CD4-positive, alpha-beta T cell treated with Interleukin-17A for 1 hour (primary cell): ENCODE measurements around the gene ARMH4.

Source experiments
- DNase-seq: peaks from one replicate; pipeline ENCODE4 v3.0.0-alpha.2; 2020

ARMH4 gene

DNA sequence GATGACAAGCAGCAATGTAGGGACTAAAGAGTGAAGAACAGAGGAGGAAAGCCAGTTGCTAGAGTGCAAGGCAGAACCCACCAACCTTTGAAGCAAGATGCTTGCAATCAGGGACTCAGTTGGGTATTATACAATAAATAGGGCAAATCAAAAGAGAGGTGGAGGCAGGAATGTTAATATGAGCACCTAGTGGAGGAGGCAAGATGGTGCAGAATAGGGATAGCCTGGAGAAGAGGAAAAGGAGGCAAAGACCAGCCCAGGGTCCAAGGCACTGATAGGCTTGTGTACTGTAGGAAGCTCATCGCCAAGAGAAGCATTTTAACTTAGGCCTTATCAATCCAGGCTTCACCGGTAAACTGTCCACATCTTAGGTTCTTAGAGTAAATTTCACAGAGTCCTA is 137.2 kb downstream of the ARMH4 start:
- no peak for DNase-seq

DNA sequence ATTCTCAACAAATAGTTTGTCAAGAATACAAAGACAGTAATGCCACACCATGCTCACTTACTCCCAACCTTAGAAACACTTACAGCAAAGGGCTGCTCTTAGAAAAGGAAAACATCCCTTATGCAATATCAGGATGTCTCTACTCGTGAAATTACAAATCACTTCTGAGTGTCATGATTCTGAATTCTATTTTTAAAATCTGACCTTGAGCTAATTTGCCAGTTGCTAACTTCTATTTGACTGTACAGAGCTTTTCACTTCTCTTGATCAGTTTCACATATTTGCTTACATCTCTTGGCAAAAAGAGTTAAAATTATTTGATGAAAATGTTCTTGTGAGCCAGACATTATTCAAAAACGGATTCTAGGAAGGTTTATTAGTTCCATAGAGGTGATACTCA is 149.4 kb downstream of the ARMH4 start:
- no peak for DNase-seq

DNA sequence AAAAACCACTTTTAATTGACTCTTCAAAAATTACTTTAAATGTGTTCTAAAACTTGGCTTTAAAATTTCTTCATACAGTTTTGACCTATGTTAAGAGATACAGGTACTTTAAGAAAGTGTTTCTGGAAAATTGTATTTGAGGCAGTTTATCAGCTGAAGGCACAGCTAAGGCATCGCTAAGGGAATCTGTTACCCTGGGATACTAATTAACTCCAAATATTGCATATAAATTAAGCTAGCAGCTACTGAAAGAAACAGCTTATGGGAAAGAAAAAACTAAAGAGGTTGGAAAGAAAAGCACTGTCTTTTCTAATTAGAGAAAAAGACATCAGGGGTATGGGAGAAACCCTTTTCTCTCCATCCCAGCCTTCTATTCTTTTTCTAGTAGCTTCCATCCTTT is 152.0 kb downstream of the ARMH4 start:
- DNase-seq: no peak

DNA sequence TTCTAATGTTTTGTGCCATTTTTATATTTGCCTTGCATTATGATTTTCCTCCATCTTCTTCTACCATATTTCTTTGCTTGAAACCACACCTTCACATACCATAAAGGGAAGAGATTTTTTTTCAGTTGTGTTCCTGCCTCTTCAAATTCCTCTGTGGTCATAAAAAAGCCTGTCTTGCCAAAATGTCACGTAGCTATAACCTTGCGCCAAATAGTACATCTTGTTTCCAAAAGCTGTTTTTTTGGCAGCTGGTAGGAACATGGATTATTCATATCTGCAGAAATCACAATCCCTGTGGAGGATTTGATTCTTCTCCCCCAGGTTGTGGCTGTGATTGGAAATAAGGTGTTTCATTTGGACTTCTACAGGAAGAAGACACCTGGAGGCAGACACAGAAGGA is 152.5 kb downstream of the ARMH4 start:
- no peak for DNase-seq

DNA sequence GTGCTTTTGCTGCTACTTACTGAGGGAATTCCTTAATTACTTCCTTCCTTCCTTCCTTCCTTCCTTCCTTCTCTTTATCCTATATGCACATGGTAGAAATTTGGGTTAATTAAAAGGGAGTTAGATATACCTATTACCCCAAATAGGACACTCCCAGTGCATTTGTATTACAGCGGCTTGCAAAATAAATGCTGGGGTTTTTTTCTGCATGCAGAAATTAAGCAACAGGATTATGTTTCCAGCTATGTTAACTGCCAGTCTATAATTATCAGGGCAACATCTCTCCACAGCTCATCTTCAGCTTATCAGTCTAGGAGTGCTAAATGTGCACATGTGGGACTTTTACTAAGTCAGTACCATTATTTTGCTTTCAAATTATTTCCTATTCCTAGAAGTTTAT is 153.2 kb downstream of the ARMH4 start:
- DNase-seq: no peak

DNA sequence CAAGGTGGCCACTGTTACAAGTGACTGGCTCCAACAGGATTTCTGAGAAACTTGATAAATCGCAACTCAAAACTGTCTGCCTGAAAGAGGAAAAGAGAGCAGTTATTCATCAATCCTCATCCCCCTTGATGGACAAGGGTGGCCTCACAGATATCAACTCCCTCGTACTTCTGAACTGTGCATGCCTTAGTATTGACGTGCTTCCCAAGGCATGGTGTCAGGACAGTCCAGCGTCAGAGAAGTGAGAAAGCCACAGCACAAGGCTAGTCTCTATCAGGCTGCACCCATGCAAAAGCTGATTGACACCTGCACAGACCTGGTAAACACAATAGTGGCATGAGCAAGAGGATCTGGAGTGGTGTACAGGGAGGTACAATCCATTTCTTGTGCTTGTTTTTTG is 160.7 kb downstream of the ARMH4 start:
- DNase-seq: no peak

DNA sequence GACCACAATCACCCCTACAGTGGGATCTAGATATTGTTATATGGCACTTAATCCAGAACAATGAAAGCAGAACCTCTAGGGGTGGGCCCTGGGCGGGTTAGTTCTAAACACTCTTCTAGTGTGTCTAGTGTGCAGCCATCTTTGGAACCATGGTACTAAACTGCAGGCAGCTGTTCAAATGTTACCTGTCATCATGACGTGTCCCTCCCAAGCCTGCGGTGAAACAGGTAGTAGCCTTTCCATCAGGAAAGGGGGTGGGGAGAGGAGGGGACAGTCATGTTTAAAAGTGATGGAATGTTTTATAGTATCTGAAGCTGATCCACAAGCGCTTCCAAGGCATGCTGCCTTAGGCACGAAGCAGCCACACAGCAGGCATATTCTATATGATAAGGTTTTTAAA is 163.6 kb downstream of the ARMH4 start:
- no peak for DNase-seq

DNA sequence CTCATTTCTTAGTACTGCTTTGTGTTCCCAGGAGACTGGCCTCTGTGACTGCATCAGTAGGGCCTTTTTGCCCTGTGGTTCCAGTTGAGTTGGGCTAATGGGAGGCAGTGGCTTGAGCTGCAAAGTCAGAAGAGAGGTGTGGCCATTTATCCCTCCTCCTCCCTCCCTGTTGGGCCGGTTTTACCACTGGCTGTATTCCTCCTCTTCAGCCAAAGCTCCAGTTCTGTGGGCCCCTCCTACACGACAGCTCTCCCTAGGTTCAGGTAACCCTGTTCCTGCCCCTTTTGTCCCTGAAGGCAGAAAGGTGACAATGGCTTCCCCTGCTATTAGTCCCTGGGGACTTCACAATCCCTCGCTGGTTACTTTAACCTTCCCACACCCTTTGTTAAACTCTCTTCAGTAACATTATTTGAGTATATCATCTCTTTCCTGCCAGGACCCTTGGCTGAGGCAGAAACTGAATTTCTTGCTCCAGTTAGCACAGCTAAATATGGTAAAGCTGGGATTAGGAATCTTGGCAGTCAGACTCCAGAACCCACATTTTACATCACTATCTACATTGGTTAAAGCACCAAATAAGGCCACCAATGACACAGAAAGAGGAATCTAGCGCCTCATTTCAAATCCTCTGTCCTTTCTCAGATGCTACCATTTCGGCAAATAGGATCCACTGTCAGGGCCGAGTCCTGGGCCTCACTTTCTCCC is 164.3 kb downstream of the ARMH4 start:
- DNase-seq: no peak

DNA sequence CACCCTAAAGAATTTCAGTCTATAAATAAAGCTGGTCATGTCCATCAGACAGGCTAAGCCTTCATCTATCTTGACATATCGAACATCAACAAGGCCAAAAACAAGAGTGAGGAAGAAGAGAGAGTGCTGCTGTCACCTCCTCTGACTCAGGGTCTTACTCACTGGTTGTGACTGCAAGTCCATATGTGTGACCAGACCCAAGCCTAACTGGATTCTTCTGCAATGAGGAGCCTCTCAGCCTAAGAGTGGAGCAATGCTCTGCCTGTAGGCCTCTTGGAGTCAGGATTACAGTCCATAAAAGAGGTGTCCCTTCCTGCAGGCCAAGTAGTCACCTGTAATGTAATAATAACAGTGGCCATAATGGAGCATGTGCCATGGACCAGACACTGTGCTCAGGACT is 165.0 kb downstream of the ARMH4 start:
- no peak for DNase-seq

DNA sequence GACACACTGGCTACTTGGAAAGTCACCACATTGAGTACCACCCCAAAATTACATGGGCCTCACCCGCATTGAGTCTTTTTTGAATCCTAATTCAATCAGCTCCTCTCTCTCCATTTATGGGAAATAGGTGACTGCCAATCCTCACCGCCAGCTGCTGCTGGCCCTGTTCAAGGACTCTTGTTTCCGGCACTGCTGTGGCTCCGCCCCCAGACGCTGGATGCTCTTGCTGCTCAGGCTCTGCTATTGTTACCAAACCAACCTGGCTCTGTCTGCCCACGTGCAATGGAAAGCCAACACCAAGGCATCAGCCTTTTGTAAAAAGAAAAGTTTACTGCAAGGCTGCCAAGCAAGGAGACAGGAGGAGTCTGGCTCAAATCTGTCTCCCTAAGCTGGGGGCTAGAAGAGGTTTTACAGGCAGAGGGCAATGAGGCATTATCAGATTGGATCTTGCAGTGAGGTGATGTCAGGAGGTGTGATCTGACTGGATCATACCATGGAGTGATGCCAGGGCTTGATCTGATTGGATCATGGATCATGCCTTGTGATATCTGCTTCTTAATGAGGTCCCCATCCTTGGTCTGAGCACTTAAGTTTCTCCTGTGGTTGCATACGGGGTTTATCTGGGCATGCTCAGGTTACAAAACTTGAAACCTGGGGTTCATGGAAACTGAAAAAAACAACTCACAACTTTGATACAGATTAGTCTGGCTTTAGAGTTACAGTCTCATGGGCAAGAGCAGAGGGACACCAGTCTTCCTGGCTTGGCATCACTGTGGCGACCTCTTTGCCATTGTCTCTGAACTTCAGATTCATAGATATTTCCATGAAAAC is 169.0 kb downstream of the ARMH4 start:
- no peak for DNase-seq

DNA sequence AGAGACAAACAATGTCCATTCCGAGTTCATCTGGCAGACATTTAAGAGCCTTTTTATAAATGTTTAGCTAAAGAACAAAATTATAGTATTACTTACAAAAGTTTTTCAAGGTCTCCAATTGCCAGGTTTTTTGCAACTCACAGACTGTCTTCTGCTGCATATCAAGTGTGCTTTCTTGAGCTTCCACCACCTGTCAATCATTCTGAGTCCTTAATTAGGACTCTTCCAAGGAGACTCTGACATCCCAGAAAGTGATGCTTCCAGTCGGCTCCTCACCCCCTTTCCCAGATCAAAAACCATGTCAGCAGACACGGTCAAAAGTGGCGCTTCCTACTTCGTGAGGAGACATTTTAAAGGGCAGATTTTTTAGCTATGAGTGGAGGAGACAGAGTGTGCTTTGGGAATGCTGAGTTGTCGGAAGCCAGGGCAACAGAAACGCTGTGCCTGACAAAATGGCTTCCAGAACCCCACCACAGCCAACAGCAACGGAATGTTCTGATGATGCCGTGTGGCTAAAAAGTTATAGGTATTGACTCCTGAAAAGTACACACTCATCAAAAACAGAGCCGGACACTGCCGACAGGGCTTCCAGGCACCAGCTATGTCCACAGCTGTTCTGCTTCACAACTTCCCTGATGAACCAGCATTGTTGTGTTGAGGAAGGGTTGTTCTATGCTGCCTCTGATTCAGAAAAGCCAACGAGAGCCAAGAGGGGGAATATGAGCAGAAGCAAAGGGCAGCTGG is 170.0 kb downstream of the ARMH4 start:
- no peak for DNase-seq

DNA sequence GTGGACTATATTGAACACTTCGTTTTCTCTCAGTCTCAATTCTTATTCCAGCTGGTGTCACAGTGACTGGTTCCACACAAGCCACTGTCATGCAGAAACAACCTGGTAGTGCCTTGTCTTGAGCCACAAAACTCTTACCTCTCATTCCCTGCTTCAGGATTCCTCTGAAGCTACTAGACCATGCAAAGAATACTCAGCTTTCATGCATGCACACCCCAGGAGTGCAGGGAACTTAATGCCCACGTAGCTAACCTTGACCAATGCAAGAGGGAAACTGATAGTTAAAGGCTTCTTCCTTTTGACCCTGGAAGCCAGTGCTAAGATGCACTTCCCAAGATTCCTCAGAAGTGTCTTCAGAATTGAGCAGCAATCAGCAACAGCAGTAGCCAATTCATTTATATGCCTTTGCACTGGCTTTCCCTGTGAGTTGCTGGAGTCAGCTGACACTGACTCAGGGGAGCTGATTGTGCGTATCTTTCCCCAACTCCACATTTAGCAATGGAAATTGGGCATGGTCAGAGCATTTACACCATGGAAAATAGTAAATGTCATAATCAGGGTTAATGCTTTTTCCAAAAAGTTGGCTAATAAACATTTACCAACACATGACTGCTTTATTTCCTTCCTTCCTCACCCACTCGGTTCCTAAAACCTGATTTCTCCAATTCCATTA is 172.5 kb downstream of the ARMH4 start:
- no peak for DNase-seq

DNA sequence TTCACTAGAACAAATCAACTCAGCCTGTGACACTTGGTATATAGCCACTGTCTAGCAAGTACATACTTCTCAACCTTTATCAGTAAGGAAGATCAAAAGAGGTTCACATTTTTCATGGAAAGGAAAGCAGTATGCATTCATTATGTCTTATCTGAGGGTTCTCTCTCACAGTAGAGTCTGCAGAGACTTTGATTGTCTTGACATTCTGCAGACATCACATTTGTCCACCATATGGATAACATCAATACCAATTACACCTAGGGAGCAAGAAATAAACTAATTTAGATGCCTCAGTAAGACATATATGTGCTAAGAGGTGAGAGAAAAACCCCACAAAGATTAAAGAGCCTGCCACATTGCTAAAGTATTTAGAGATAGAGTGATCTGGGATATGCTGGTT is 175.3 kb downstream of the ARMH4 start:
- DNase-seq: no peak

DNA sequence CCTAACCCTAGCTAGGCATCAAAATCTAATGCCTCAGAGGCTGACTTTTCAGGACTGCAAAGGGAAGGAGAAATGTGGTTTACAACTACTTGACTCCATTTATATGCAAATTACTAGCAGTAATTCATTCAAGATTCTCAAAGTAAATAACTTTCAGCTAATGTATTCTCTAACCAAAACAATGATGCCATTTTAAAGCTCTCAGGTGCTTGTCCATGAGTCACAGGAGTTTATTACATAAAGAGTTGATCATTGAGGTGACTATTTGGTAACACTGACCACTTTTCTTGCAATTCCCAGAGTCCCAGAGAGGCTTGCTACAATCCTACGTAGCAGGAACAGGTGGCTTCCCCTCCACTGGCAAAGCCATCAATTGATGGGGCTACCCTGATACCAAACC is 177.1 kb downstream of the ARMH4 start:
- no peak for DNase-seq

DNA sequence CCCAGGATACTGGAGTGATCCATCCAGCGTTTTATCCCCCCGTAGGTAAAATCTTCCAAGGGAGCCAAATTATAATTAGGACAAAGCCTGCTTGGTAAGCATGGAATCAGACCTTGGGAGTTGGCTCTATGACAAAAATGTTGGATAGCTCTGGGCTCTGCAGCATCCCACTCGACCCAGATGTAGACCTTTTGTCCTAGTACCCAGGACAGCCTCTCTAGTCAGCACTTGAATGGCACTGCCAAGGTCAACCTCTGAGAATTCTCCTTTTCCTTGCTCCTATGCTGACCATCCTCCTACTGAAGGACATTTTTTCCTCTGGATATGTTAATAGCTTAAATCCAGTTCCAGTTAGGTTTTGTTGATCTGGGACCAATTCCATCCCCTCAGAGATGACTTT is 181.4 kb downstream of the ARMH4 start:
- DNase-seq: no peak

DNA sequence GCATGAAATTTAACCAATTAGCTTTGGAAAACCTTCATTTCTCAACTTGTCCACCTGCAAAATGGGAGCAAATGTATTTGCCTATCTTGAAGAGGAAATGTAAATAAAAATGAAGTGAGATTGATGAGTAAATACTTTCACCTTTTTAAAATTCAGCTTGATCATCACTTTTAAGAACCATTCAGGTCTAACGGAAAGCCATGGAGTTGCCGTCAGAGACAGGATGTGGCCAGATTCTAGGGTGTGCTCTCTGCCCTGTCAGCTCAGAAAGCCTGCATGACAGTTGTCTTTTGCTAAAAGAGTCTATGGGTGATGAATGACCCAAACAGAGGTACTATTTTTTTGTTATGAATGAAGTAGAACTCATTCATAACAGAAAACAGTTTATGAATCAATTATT is 181.8 kb downstream of the ARMH4 start:
- no peak for DNase-seq

DNA sequence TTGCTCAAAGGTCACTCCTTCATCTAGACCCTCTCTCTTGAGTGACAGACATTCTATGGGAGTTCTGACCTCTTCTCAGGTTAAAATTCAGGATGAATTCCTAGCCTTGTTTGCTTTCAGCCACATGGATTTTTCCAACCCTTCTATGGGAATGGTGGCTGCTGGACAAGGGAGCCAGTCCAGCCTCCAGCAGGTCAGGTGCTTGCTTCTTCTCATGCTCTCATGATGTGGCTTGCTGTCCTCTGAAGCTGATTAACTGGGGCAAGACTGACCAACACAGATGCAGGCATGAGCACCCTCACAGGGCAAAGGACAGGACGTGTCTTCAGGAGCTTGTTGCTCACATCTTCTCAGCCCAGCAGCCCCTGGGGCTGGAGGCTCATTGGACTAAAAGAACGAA is 188.9 kb downstream of the ARMH4 start:
- DNase-seq: no peak

DNA sequence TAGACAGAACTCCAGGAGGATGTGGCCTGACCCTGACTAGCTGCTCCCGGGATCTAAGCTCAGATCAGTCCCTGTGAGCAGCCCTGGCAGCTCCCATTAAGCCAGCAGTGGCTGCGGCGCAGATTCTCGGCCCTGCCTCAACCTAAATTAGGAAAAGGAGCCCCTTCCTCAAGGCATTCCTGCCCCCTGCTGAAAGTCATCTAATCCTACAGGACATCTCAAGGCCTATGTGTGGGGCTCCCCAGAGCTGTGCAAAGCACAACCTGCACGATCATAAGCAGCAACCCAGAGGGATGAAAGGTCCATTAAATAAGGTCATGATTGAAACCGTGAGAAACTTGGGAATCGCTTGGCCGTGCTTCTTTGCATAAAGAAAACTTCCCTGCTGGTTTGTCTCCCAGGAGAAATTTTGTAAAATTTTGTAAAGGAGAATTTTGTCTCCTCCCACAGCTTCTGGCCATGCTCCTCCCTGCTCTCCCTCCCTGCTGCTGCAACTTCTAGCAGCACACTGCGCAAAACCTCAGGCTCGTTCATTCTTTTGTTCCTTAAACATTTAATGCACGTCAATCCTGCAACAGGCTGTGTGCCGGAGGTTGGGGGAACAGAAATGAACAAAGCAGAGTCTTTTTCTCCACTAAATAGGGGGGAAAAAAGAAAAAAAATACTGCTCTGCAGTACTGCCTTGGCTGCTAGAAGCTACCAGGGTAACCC is 189.5 kb downstream of the ARMH4 start:
- DNase-seq: no peak

DNA sequence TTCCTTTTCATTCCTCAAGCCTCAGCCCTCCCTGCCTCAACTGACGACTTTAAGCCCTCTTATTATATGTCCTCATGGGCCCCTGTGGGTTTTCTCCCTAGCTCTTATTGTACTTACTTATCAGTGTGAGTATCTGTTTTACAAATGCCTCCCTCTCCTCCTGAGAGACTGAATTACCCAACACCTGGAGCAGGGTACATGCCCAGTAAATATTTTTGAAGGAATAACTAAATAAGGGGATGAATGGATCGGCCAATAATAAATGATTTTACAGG is 190.3 kb downstream of the ARMH4 start:
- no peak for DNase-seq

DNA sequence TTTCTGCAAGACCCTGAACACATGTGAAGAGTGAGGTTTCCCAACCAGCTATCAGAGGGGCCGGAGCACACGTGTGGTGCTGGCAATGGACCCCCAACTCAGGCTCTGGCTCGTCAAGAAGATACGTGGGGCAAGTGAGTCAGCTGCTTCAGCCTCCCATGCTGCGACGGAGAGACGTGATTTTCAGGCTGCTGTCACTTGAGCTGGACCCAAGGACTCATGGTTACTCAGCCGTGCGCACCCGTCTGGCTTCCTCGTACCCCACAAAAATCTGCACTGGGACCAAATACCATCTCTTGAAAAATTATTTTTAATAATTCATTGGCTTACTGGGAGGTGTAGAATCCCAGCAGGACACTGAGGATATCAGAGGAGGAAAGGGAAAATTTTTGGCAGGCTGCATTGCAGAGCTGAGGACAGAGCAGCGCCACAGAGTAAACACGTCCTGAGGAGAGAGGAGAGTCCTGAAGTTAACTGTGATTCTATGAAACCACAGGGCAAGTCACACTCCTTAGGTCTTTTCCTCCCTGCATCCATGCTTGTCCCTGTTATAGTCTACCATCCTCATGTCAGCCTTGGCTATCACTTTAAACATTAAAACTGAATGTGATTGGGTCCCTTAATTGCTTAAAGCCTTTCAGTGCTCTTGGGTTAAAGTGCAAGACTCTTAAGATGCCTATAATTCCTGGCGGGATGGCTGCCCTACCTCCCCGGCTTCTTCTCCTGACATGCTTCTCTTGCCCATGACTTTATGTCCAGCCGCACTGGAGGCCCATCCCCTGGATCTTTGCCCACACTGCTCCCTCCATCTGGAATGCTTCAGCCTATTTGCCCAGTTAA is 190.8 kb downstream of the ARMH4 start:
- DNase-seq: no peak

DNA sequence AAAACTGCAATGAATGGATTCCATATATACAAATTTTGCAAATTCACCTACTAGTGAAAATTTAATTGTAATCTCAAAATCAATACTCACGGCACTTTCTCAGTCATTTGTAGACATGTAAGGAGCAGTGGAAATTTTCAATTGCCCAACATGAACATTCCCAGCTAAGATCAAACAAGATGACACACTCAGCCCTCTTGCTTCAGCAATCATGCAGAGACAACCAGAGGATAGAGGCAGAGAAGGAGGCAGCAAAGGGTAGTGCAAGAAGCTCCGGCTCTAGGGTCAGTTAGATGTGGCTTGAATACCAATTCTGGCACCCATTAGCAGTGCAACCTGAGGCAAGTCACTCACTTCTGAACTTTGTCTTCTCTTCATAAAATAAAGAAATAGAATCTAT is 194.6 kb downstream of the ARMH4 start:
- DNase-seq: no peak
